ENCODE measurements around the gene THY1. TPM values are rescaled to one million over a fixed set of nuclear protein-coding genes. Genes with fewer than 3 reads are reported as not detected.

The THY1 gene
- total RNA-seq, 1 donor from 2014 or later = 0.62 TPM

DNA sequence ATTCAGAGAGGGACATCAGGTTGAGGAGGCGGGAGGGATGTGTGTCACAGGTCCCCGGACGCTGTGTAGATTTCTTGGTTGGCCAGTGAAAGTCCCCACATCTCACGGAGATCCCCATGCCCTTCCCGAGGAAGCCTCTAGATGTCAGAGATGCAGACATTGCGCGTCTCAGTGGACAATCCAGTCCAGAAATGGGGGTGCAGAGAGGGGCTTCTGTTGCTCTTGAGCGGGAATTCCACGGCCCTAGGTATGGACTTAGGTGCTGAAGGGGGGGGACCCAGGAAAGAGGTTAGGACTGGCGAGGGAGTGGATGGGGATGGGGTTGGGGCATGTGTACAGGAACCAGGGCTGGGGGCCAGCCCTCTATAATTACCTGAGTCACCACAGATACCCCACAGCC, 7.0 kb downstream of the THY1 start:
- TF ChIP-seq, protein P1, sequence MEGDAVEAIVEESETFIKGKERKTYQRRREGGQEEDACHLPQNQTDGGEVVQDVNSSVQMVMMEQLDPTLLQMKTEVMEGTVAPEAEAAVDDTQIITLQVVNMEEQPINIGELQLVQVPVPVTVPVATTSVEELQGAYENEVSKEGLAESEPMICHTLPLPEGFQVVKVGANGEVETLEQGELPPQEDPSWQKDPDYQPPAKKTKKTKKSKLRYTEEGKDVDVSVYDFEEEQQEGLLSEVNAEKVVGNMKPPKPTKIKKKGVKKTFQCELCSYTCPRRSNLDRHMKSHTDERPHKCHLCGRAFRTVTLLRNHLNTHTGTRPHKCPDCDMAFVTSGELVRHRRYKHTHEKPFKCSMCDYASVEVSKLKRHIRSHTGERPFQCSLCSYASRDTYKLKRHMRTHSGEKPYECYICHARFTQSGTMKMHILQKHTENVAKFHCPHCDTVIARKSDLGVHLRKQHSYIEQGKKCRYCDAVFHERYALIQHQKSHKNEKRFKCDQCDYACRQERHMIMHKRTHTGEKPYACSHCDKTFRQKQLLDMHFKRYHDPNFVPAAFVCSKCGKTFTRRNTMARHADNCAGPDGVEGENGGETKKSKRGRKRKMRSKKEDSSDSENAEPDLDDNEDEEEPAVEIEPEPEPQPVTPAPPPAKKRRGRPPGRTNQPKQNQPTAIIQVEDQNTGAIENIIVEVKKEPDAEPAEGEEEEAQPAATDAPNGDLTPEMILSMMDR (IDR thresholded peaks at IDR 0.05; ENCODE audit: unreplicated experiment) = no peak
- Mint-ChIP-seq H3K9me3 (ENCODE audit: low read depth) (peaks cover 4% of the 10 kb centered on the region), H3K27ac (no peak overlapping the region), H3K27me3 (peaks cover 40% of the 10 kb centered on the region), H3K4me3 (ENCODE audit: low read depth) (no peak overlapping the region), H3K36me3 (ENCODE audit: insufficient read depth) (no peaks in the 10 kb centered on the region), H3K4me1 (ENCODE audit: low read depth) (no peaks in the 10 kb centered on the region)
- no peak for DNase-seq (ENCODE audit: low spot score, unreplicated experiment)

DNA sequence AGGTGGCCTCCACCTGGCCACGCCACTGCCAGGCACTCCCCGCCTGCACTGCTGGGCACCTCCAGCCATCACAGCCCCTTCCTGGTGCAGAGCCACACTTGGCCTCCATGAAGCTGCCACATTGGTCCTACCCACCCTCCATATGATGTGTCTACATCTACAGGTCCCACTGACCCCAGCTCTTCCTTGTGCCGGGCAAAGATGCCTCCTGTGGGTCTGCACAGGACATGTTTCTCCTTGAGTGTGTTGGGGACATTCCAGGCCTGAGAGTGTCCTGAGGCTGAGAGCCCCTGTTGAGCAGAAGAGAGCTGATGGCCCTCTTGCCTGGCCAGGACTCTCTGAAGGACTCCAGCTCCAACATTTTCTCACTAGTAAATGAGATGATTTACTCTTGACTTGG, 7.5 kb downstream of the THY1 start:
- H3K9me3 Mint-ChIP-seq (ENCODE audit: low read depth) = peaks cover 4% of the 10 kb centered on the region
- TF ChIP-seq, protein P1 (IDR thresholded peaks at IDR 0.05; ENCODE audit: unreplicated experiment) = no peak

DNA sequence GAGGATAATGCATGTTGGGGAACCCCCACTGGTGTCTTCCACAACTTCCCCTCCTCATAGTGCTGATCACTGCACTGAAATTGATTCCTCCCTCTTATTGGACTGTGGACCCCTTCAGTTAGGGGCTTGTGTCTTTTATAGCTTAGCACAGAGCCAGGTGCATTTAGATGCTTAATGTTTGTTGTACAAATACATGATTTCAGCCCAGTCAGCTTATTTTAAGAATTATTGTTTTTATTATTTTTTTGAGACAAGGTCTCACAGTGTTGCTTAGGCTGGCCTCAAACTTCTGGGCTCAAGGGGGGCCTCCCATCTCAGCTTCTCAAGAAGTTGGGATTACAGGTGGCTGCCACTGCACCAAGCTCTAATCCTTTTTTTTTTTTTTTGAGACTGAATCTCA, 8.2 kb downstream of the THY1 start:
- H3K4me3 Mint-ChIP-seq (ENCODE audit: low read depth) = no peak overlapping the region
- H3K27me3 Mint-ChIP-seq = peaks cover 28% of the 10 kb centered on the region
- H3K36me3 Mint-ChIP-seq (ENCODE audit: insufficient read depth) = no peaks in the 10 kb centered on the region
- TF ChIP-seq, protein P1 (IDR thresholded peaks at IDR 0.05; ENCODE audit: unreplicated experiment) = no peak
- H3K4me1 Mint-ChIP-seq (ENCODE audit: low read depth) = no peaks in the 10 kb centered on the region
- H3K27ac Mint-ChIP-seq = no peak overlapping the region
- no peak for DNase-seq (ENCODE audit: low spot score, unreplicated experiment)
- H3K9me3 Mint-ChIP-seq (ENCODE audit: low read depth) = peaks cover 4% of the 10 kb centered on the region

More for the DNA sequence above, 7.5 kb downstream of the THY1 start:
- Mint-ChIP-seq H3K27ac (no peak overlapping the region), H3K36me3 (ENCODE audit: insufficient read depth) (no peaks in the 10 kb centered on the region), H3K4me3 (ENCODE audit: low read depth) (no peak overlapping the region), H3K27me3 (peaks cover 36% of the 10 kb centered on the region), H3K4me1 (ENCODE audit: low read depth) (no peaks in the 10 kb centered on the region)
- no peak for DNase-seq (ENCODE audit: low spot score, unreplicated experiment)

DNA sequence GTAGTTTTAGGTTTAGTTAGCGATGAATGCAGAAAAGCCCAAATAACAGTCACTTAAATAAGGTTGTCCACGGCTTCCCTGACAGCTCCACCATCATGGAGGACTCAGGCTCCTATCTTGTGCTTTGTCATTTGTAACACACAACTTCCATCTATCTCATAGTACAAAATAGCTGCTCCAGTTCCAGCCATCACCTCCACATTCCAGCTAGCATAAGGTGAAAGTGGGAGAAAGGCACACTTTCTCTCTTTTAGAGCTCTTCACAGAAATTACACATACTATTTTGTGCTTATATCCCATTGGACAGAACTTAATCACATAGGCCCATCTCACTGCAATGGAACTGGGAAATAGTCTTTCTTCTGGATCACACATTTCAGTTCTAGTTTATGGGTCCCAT, 8.7 kb downstream of the THY1 start:
- DNase-seq (ENCODE audit: low spot score, unreplicated experiment) = no peak
- Mint-ChIP-seq H3K4me3 (ENCODE audit: low read depth) (no peak overlapping the region), H3K27me3 (peaks cover 24% of the 10 kb centered on the region), H3K4me1 (ENCODE audit: low read depth) (no peaks in the 10 kb centered on the region), H3K36me3 (ENCODE audit: insufficient read depth) (no peaks in the 10 kb centered on the region), H3K9me3 (ENCODE audit: low read depth) (peaks cover 4% of the 10 kb centered on the region), H3K27ac (no peak overlapping the region)
- TF ChIP-seq, protein P1 (IDR thresholded peaks at IDR 0.05; ENCODE audit: unreplicated experiment) = no peak

DNA sequence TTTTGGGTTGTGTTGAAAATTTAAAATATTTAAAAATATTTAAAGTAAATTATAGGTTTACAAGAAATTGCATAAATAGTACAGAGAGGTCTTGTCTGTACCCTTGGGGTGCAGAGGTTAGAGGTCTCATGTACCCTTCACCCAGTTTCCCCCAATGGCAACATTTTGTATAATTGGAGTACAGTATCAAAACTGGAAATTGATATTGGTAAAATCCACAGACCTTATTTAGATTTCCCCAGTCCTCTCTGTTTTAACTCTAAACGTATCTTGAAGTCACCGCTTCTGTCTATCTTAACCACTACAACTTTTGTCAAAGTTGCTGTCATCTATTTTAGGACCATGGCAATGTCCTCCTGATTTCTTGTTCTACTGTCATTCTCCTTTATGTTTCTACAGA, 10.9 kb downstream of the THY1 start:
- peaks cover 4% of the 10 kb centered on the region for H3K9me3 Mint-ChIP-seq (ENCODE audit: low read depth)
- H3K4me3 Mint-ChIP-seq (ENCODE audit: low read depth) = no peak overlapping the region
- no peak for DNase-seq (ENCODE audit: low spot score, unreplicated experiment)
- no peaks in the 10 kb centered on the region for H3K4me1 Mint-ChIP-seq (ENCODE audit: low read depth)
- no peaks in the 10 kb centered on the region for H3K36me3 Mint-ChIP-seq (ENCODE audit: insufficient read depth)
- TF ChIP-seq, protein P1 (IDR thresholded peaks at IDR 0.05; ENCODE audit: unreplicated experiment) = no peak
- H3K27ac Mint-ChIP-seq = no peak overlapping the region
- H3K27me3 Mint-ChIP-seq = peaks cover 10% of the 10 kb centered on the region
